ENCODE data around the gene URB1.
"Not testable (repeated sequence)": the region's sequence is repeated elsewhere in the genome, so short reads cannot be mapped to it uniquely, and the experiment has no call there.

Gene URB1

GRCh38 chr21:32370998-32371766, 21.6 kb downstream of the URB1 start:
- no peak for DNase-seq (ENCODE audit: low spot score)

GRCh38 chr21:32368961-32369360, 23.9 kb downstream of the URB1 start:
- not testable (repeated sequence) for DNase-seq (ENCODE audit: low spot score)

- no peak for DNase-seq (ENCODE audit: low spot score)
These were observed 24.4 kb downstream of the URB1 start for GRCh38 chr21:32368386-32368785.

GRCh38 chr21:32367158-32367557, 25.7 kb downstream of the URB1 start:
- DNase-seq (ENCODE audit: low spot score) = no peak

GRCh38 chr21:32366191-32366590, 26.6 kb downstream of the URB1 start:
- DNase-seq (ENCODE audit: low spot score) = no peak

GRCh38 chr21:32364796-32365195, 28.0 kb downstream of the URB1 start:
- DNase-seq (ENCODE audit: low spot score) = no peak

- no peak for DNase-seq (ENCODE audit: low spot score)
These were observed 28.4 kb downstream of the URB1 start for GRCh38 chr21:32364387-32364786.

- no peak for DNase-seq (ENCODE audit: low spot score)
These were observed 32.3 kb downstream of the URB1 start for GRCh38 chr21:32360401-32360975.

GRCh38 chr21:32359719-32360260, 33.0 kb downstream of the URB1 start:
- DNase-seq (ENCODE audit: low spot score) = no peak

- no peak for DNase-seq (ENCODE audit: low spot score)
These were observed 35.9 kb downstream of the URB1 start for GRCh38 chr21:32356874-32357395.

GRCh38 chr21:32353002-32353711, 39.7 kb downstream of the URB1 start:
- DNase-seq (ENCODE audit: low spot score) = no peak

- DNase-seq (ENCODE audit: low spot score) = no peak
These were observed 40.3 kb downstream of the URB1 start for GRCh38 chr21:32352526-32352925.

GRCh38 chr21:32351428-32351827, 41.4 kb downstream of the URB1 start:
- DNase-seq (ENCODE audit: low spot score) = no peak

GRCh38 chr21:32350981-32351380, 41.8 kb downstream of the URB1 start:
- DNase-seq (ENCODE audit: low spot score) = no peak

- DNase-seq (ENCODE audit: low spot score) = no peak
These were observed 42.4 kb downstream of the URB1 start for GRCh38 chr21:32350211-32350980.

- DNase-seq (ENCODE audit: low spot score) = no peak
These were observed 43.4 kb downstream of the URB1 start for GRCh38 chr21:32349333-32349944.

- DNase-seq (ENCODE audit: low spot score) = no peak
These were observed 44.0 kb downstream of the URB1 start for GRCh38 chr21:32348604-32349332.

GRCh38 chr21:32347977-32348376, 44.8 kb downstream of the URB1 start:
- DNase-seq (ENCODE audit: low spot score) = no peak

GRCh38 chr21:32347351-32347750, 45.5 kb downstream of the URB1 start:
- DNase-seq (ENCODE audit: low spot score) = no peak

GRCh38 chr21:32346951-32347350, 45.9 kb downstream of the URB1 start:
- DNase-seq (ENCODE audit: low spot score) = no peak

All from ecto neural progenitor cell (in vitro differentiated cells).